ENCODE results near the gene NUFIP2. TPM values are rescaled to one million over a fixed set of nuclear protein-coding genes. Genes with fewer than 3 reads are reported as not detected.

Gene NUFIP2
- total and polyA plus RNA-seq, 2 experiments from 2014 or later = 8.9 to 47.8 TPM

DNA sequence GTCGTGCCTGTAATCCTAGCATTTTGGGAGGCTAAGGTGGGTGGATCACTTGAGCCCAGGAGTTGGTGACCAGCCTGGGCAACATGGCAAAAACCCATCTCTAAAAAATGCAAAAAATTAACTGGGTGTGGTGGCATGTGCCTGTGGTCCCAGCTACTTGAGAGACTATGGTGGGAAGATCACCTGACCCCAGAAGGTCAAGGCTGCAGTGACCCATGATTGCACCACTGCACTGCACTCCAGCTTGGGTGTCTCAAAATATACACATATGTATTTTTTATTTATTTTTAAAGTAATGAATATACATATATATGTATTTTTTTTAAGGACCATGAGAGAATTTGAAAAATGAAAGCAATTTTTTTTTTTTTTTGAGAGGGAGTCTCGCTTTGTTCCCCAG is 5.1 kb upstream of the NUFIP2 start:
- DNase-seq (ENCODE audit: low spot score) = no peak
- TF ChIP-seq EZH2 (IDR thresholded peaks at IDR 0.05; ENCODE audit: borderline replicate concordance) = no peak
- TF ChIP-seq EZH2phosphoT487 (IDR thresholded peaks at IDR 0.05; ENCODE audit: low read depth, severe bottlenecking, unreplicated experiment) = no peak
- TF ChIP-seq, protein P1, sequence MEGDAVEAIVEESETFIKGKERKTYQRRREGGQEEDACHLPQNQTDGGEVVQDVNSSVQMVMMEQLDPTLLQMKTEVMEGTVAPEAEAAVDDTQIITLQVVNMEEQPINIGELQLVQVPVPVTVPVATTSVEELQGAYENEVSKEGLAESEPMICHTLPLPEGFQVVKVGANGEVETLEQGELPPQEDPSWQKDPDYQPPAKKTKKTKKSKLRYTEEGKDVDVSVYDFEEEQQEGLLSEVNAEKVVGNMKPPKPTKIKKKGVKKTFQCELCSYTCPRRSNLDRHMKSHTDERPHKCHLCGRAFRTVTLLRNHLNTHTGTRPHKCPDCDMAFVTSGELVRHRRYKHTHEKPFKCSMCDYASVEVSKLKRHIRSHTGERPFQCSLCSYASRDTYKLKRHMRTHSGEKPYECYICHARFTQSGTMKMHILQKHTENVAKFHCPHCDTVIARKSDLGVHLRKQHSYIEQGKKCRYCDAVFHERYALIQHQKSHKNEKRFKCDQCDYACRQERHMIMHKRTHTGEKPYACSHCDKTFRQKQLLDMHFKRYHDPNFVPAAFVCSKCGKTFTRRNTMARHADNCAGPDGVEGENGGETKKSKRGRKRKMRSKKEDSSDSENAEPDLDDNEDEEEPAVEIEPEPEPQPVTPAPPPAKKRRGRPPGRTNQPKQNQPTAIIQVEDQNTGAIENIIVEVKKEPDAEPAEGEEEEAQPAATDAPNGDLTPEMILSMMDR (IDR thresholded peaks at IDR 0.05; ENCODE audit: poor library complexity) = no peak

DNA sequence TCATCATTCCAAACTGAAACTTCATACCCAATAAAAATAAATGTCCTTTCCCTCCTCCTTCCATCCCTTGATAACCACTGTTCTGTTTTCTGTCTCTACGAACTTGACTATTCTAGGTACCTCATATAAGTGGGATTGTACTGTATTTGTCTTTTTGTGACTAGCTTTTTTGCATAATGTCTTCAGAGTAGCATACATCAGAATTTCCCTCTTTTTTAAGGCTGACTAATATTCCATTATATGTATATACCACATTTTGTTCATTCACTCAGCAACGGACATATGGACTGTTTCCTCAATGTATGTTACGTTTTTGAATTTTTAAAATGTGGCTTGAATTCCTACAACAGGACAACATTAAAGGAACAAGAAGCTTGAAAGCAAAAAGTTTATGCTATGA is 1.5 kb upstream of the NUFIP2 start:
- H3K27ac ChIP-seq = no peak overlapping the region

More for the DNA sequence above, 5.1 kb upstream of the NUFIP2 start:
- H3K27me3 ChIP-seq = no peaks in the 10 kb centered on the region
- H4K20me1 ChIP-seq (ENCODE audit: insufficient read depth, poor library complexity, severe bottlenecking) = no peaks in the 10 kb centered on the region
- H3K36me3 ChIP-seq (replicated peaks; ENCODE audit: insufficient read depth, low read depth) = no peaks in the 10 kb centered on the region
- H3K9me2 ChIP-seq (replicated peaks; ENCODE audit: insufficient read depth) = no peaks in the 10 kb centered on the region
- no peak overlapping the region for H3K4me3 ChIP-seq
- no peak overlapping the region for H3K27ac ChIP-seq
- H3K9me3 ChIP-seq (ENCODE audit: low read depth) = no peaks in the 10 kb centered on the region
- H3K79me2 ChIP-seq = peaks cover 4% of the 10 kb centered on the region
- no peak overlapping the region for H3K4me2 ChIP-seq
- no peaks in the 10 kb centered on the region for H3K4me1 ChIP-seq (ENCODE audit: insufficient read depth)
- WGBS (ENCODE audit: low lambda C conversion rate, missing lambda C conversion rate) = 91% methylated on average over 2 of the region's 2 CpGs
- H2AFZ ChIP-seq = no peak overlapping the region

DNA sequence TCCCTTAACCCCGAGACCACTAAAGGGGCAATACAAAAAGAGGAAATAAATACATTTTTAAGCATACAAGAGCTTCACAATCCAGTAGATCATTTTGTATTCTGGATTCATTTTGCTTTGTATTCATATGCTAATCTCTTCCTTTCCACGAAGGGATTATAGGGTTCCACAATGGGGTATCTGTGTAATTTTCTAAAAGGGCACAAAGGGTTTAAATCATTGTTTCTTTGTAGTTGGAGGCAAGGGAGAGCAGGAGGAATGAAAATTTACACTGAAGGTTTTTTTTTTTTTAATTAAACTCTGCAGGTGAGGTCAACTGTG is 592 bp upstream of the NUFIP2 start:
- Histone ChIP-seq H4K20me1 (ENCODE audit: insufficient read depth, poor library complexity, severe bottlenecking) (peaks cover 27% of the 10 kb centered on the region), H3K79me2 (peaks cover 38% of the 10 kb centered on the region), H2AFZ (peak overlapping the region; percentile 54), H3K27ac (peak overlapping the region; percentile 84), H3K9me3 (ENCODE audit: low read depth) (no peaks in the 10 kb centered on the region), H3K4me2 (peak overlapping the region; percentile 73), H3K4me1 (ENCODE audit: insufficient read depth) (peaks cover 19% of the 10 kb centered on the region), H3K36me3 (replicated peaks; ENCODE audit: insufficient read depth, low read depth) (no peaks in the 10 kb centered on the region), H3K27me3 (no peaks in the 10 kb centered on the region), H3K9me2 (replicated peaks; ENCODE audit: insufficient read depth) (no peaks in the 10 kb centered on the region), H3K4me3 (peak overlapping the region; percentile 3)
- no peak for DNase-seq (ENCODE audit: low spot score)
- TF ChIP-seq EZH2phosphoT487 (IDR thresholded peaks at IDR 0.05; ENCODE audit: low read depth, severe bottlenecking, unreplicated experiment) = no peak
- TF ChIP-seq, protein P1 (IDR thresholded peaks at IDR 0.05; ENCODE audit: poor library complexity) = no peak
- TF ChIP-seq EZH2 (IDR thresholded peaks at IDR 0.05; ENCODE audit: borderline replicate concordance) = no peak
- 4% methylated on average over 2 of the region's 2 CpGs for WGBS (ENCODE audit: low lambda C conversion rate, missing lambda C conversion rate)

More for the DNA sequence above, 1.5 kb upstream of the NUFIP2 start:
- peaks cover 18% of the 10 kb centered on the region for H4K20me1 ChIP-seq (ENCODE audit: insufficient read depth, poor library complexity, severe bottlenecking)
- H2AFZ ChIP-seq = no peak overlapping the region
- peaks cover 30% of the 10 kb centered on the region for H3K79me2 ChIP-seq
- DNase-seq (ENCODE audit: low spot score) = no peak
- no peak overlapping the region for H3K4me3 ChIP-seq
- H3K27me3 ChIP-seq = no peaks in the 10 kb centered on the region
- H3K4me1 ChIP-seq (ENCODE audit: insufficient read depth) = peaks cover 12% of the 10 kb centered on the region
- TF ChIP-seq EZH2 (IDR thresholded peaks at IDR 0.05; ENCODE audit: borderline replicate concordance) (no peak), EZH2phosphoT487 (IDR thresholded peaks at IDR 0.05; ENCODE audit: low read depth, severe bottlenecking, unreplicated experiment) (no peak)
- TF ChIP-seq, protein P1 (IDR thresholded peaks at IDR 0.05; ENCODE audit: poor library complexity) = no peak
- 98% methylated on average over 3 of the region's 3 CpGs for WGBS (ENCODE audit: low lambda C conversion rate, missing lambda C conversion rate)
- H3K4me2 ChIP-seq = no peak overlapping the region
- no peaks in the 10 kb centered on the region for H3K36me3 ChIP-seq (replicated peaks; ENCODE audit: insufficient read depth, low read depth)
- no peaks in the 10 kb centered on the region for H3K9me3 ChIP-seq (ENCODE audit: low read depth)
- no peaks in the 10 kb centered on the region for H3K9me2 ChIP-seq (replicated peaks; ENCODE audit: insufficient read depth)
